Breast epithelium (tissue), 3 donors: Measurements from ENCODE around the gene CADPS2.
"Not testable (repeated sequence)": the region's sequence is repeated elsewhere in the genome, so short reads cannot be mapped to it uniquely, and the experiment has no call there.

Experiments
- POLR2A ChIP-seq: fragments of 450-650 bp; IDR thresholded peaks from one replicate; pipeline ENCODE4 v1.6.1; 2016; ENCODE audit warnings: antibody characterized with exemption, mild to moderate bottlenecking, moderate library complexity
- POLR2AphosphoS5 ChIP-seq, 3 donors: sonication (generic); formaldehyde crosslinking; IDR thresholded peaks; one replicate each; pipeline ENCODE4 v1.6.1; 2017; ENCODE audit warnings: antibody characterized with exemption in 3 of 3
- TF ChIP-seq, protein P1 (sequence below), 3 donors: fragments of 450-650 bp; IDR thresholded peaks; one replicate each; pipeline ENCODE4 v1.5.1; 2016 to 2017; ENCODE audit warnings: antibody characterized with exemption in 3 of 3, mild to moderate bottlenecking in 3 of 3, moderate library complexity in 3 of 3

GRCh38 chr7:122834571-122834942 lies 51.7 kb downstream of the CADPS2 start:
- TF ChIP-seq, protein P1, sequence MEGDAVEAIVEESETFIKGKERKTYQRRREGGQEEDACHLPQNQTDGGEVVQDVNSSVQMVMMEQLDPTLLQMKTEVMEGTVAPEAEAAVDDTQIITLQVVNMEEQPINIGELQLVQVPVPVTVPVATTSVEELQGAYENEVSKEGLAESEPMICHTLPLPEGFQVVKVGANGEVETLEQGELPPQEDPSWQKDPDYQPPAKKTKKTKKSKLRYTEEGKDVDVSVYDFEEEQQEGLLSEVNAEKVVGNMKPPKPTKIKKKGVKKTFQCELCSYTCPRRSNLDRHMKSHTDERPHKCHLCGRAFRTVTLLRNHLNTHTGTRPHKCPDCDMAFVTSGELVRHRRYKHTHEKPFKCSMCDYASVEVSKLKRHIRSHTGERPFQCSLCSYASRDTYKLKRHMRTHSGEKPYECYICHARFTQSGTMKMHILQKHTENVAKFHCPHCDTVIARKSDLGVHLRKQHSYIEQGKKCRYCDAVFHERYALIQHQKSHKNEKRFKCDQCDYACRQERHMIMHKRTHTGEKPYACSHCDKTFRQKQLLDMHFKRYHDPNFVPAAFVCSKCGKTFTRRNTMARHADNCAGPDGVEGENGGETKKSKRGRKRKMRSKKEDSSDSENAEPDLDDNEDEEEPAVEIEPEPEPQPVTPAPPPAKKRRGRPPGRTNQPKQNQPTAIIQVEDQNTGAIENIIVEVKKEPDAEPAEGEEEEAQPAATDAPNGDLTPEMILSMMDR (IDR thresholded peaks at IDR 0.05): not testable (repeated sequence)
- TF ChIP-seq POLR2A; POLR2AphosphoS5 (IDR thresholded peaks at IDR 0.05): not testable (repeated sequence)
